22Rv1 (cell line): Measurements from ENCODE around the gene STRA6.

ENCODE experiments used
- CTCF ChIP-seq: fragments of 450-650 bp; IDR thresholded peaks from 2 replicates; pipeline ENCODE4 v1.5.1; 2017; ENCODE audit warnings: mild to moderate bottlenecking
- ZFX ChIP-seq: fragments of 450-650 bp; IDR thresholded peaks from 2 replicates; pipeline ENCODE4 v1.6.1; 2017; ENCODE audit warnings: antibody characterized with exemption, borderline replicate concordance

GRCh38 chr15:74235962-74236361 is 33.4 kb upstream of the STRA6 start, which contains the start of gene CCDC33:
- TF ChIP-seq CTCF (no peak), ZFX (no peak)
